ENCODE results near the gene AIRE. TPM values are rescaled to one million over a fixed set of nuclear protein-coding genes. Genes with fewer than 3 reads are reported as not detected.
"Not testable (repeated sequence)": the region's sequence is repeated elsewhere in the genome, so short reads cannot be mapped to it uniquely, and the experiment has no call there.

Gene AIRE
- total RNA-seq, 1 experiment from 2014 or later, result not detected

- ChIA-PET CTCF (no interaction called here), POLR2A (no interaction called here)
- no peak for DNase-seq
- Histone ChIP-seq H3K4me1 (no peaks in the 10 kb centered on the region), H3K27me3 (replicated peaks; ENCODE audit: control insufficient read depth, insufficient read depth, low read length) (no peaks in the 10 kb centered on the region), H3K36me3 (ENCODE audit: control insufficient read depth, insufficient read depth, low read length) (no peaks in the 10 kb centered on the region), H3K9me3 (no peaks in the 10 kb centered on the region; the same call in 1 of the 2 replicates), H3K4me3 (ENCODE audit: low read depth, low read length) (no peak overlapping the region)
- no peak for TF ChIP-seq CTCF (IDR thresholded peaks at IDR 0.05; ENCODE audit: insufficient read depth in 1 of 2, low read depth in 1 of 2, low read length in 1 of 2, severe bottlenecking in 1 of 2, unreplicated experiment in 1 of 2)
- Mint-ChIP-seq H3K4me1 (ENCODE audit: low read depth, unreplicated experiment) (no peaks in the 10 kb centered on the region), H3K4me3 (ENCODE audit: unreplicated experiment) (no peak overlapping the region), H3K9me3 (ENCODE audit: unreplicated experiment) (no peaks in the 10 kb centered on the region), H3K36me3 (ENCODE audit: insufficient read depth, unreplicated experiment) (no peaks in the 10 kb centered on the region), H3K27ac (ENCODE audit: unreplicated experiment) (no peak overlapping the region), H3K27me3 (ENCODE audit: insufficient read depth, unreplicated experiment) (no peaks in the 10 kb centered on the region)
- no TSS peak for BruUV-seq (replicated peaks)
- intact Hi-C loops (cut with micrococcal nuclease; ENCODE audit: unreplicated experiment), result no loop called here
Measured at GRCh38 chr21:44279354-44280260, 6.1 kb upstream of the AIRE start.

GRCh38 chr21:44281801-44282200 is 3.9 kb upstream of the AIRE start:
- intact Hi-C loops (cut with micrococcal nuclease; ENCODE audit: unreplicated experiment), result no loop called here
- no peaks in the 10 kb centered on the region for H3K4me1 ChIP-seq
- H3K4me3 ChIP-seq (ENCODE audit: low read depth, low read length), result no peak overlapping the region
- H3K4me1 Mint-ChIP-seq (ENCODE audit: low read depth, unreplicated experiment), result no peaks in the 10 kb centered on the region
- DNase-seq, result no peak
- BruUV-seq (replicated peaks), result no TSS peak
- H3K27ac Mint-ChIP-seq (ENCODE audit: unreplicated experiment), result no peak overlapping the region
- no peak overlapping the region for H3K4me3 Mint-ChIP-seq (ENCODE audit: unreplicated experiment)
- no peaks in the 10 kb centered on the region for H3K36me3 Mint-ChIP-seq (ENCODE audit: insufficient read depth, unreplicated experiment)
- no peaks in the 10 kb centered on the region for H3K9me3 ChIP-seq
- ChIA-PET CTCF (no interaction called here), POLR2A (no interaction called here)
- no peaks in the 10 kb centered on the region for H3K27me3 Mint-ChIP-seq (ENCODE audit: insufficient read depth, unreplicated experiment)
- TF ChIP-seq CTCF (IDR thresholded peaks at IDR 0.05; ENCODE audit: insufficient read depth in 1 of 2, low read depth in 1 of 2, low read length in 1 of 2, severe bottlenecking in 1 of 2, unreplicated experiment in 1 of 2), result no peak
- H3K36me3 ChIP-seq (ENCODE audit: control insufficient read depth, insufficient read depth, low read length), result no peaks in the 10 kb centered on the region
- H3K9me3 Mint-ChIP-seq (ENCODE audit: unreplicated experiment), result no peaks in the 10 kb centered on the region
- no peaks in the 10 kb centered on the region for H3K27me3 ChIP-seq (replicated peaks; ENCODE audit: control insufficient read depth, insufficient read depth, low read length)

GRCh38 chr21:44282370-44282769 is 3.3 kb upstream of the AIRE start:
- Histone ChIP-seq H3K27me3 (replicated peaks; ENCODE audit: control insufficient read depth, insufficient read depth, low read length) (no peaks in the 10 kb centered on the region), H3K9me3 (no peaks in the 10 kb centered on the region), H3K4me3 (ENCODE audit: low read depth, low read length) (no peak overlapping the region), H3K4me1 (no peaks in the 10 kb centered on the region), H3K36me3 (ENCODE audit: control insufficient read depth, insufficient read depth, low read length) (no peaks in the 10 kb centered on the region)
- ChIA-PET CTCF (no interaction called here), POLR2A (no interaction called here)
- no peak for TF ChIP-seq CTCF (IDR thresholded peaks at IDR 0.05; ENCODE audit: insufficient read depth in 1 of 2, low read depth in 1 of 2, low read length in 1 of 2, severe bottlenecking in 1 of 2, unreplicated experiment in 1 of 2)
- H3K9me3 Mint-ChIP-seq (ENCODE audit: unreplicated experiment), result no peaks in the 10 kb centered on the region
- H3K27ac Mint-ChIP-seq (ENCODE audit: unreplicated experiment), result no peak overlapping the region
- H3K4me3 Mint-ChIP-seq (ENCODE audit: unreplicated experiment), result no peak overlapping the region
- no peak for DNase-seq
- intact Hi-C loops (cut with micrococcal nuclease; ENCODE audit: unreplicated experiment), result no loop called here
- no peaks in the 10 kb centered on the region for H3K27me3 Mint-ChIP-seq (ENCODE audit: insufficient read depth, unreplicated experiment)
- H3K36me3 Mint-ChIP-seq (ENCODE audit: insufficient read depth, unreplicated experiment), result no peaks in the 10 kb centered on the region
- H3K4me1 Mint-ChIP-seq (ENCODE audit: low read depth, unreplicated experiment), result no peaks in the 10 kb centered on the region
- no TSS peak for BruUV-seq (replicated peaks)

- H3K27me3 Mint-ChIP-seq (ENCODE audit: insufficient read depth, unreplicated experiment); H3K4me3 Mint-ChIP-seq (ENCODE audit: unreplicated experiment); H3K4me1 Mint-ChIP-seq (ENCODE audit: low read depth, unreplicated experiment); H3K36me3 ChIP-seq (ENCODE audit: control insufficient read depth, insufficient read depth, low read length); H3K4me3 ChIP-seq (ENCODE audit: low read depth, low read length); H3K4me1 ChIP-seq; POLR2A ChIA-PET; H3K27ac Mint-ChIP-seq (ENCODE audit: unreplicated experiment); BruUV-seq (replicated peaks); DNase-seq; H3K9me3 ChIP-seq; H3K27me3 ChIP-seq (replicated peaks; ENCODE audit: control insufficient read depth, insufficient read depth, low read length); CTCF ChIA-PET; intact Hi-C loops (cut with micrococcal nuclease; ENCODE audit: unreplicated experiment); H3K36me3 Mint-ChIP-seq (ENCODE audit: insufficient read depth, unreplicated experiment); H3K9me3 Mint-ChIP-seq (ENCODE audit: unreplicated experiment): not testable (repeated sequence)
Measured at GRCh38 chr21:44283211-44283785, 2.4 kb upstream of the AIRE start.
